Psoas muscle (tissue), 8 donors: ENCODE data around the gene ZNF764. TPM values are rescaled to one million over a fixed set of nuclear protein-coding genes. Genes with fewer than 3 reads are reported as not detected.
A peak's percentile ranks its signal among the peaks of the same experiment; 100 is the strongest.

Source experiments
- ATAC-seq, 4 donors: fragments of 200-7000 bp; cut with Tn5 transposase; one replicate each; pipeline ENCODE4 v1.9.1; 2020; ENCODE audit warnings: moderate library complexity in 3 of 4, mild to moderate bottlenecking in 2 of 4
- DNase-seq, 2 donors: peaks; one replicate each; pipeline ENCODE4 v3.0.0-alpha.2; 2020
- H3K27ac ChIP-seq: fragments of 200-600 bp; one replicate; pipeline ENCODE4 v1.8.0; 2022
- H3K27me3 ChIP-seq, 3 donors: fragments of 200-600 bp in 1 of 3; one replicate each; pipeline versions ENCODE4 v1.6.1 to v1.8.0; 2013 to 2022; ENCODE audit warnings: low read length in 2 of 3, mild to moderate bottlenecking in 2 of 3, moderate library complexity in 1 of 3; ENCODE audit not compliant: insufficient read depth in 3 of 3
- H3K36me3 ChIP-seq, 2 donors: fragments of 200-600 bp in 1 of 2; one replicate each; pipeline versions ENCODE4 v1.6.1 to v1.8.0; 2013 to 2022; ENCODE audit warnings: low read depth in 1 of 2, mild to moderate bottlenecking in 1 of 2, moderate library complexity in 1 of 2; ENCODE audit not compliant: insufficient read depth in 1 of 2
- H3K4me1 ChIP-seq: fragments of 200-600 bp; one replicate; pipeline ENCODE4 v1.8.0; 2022
- H3K4me3 ChIP-seq: fragments of 200-600 bp; one replicate; pipeline ENCODE4 v1.8.0; 2022; ENCODE audit warnings: mild to moderate bottlenecking
- H3K9me3 ChIP-seq: fragments of 200-600 bp; one replicate; pipeline ENCODE4 v1.8.0; 2022
- CTCF ChIP-seq: fragments of 200-600 bp; IDR thresholded peaks from one replicate; pipeline ENCODE4 v1.8.0; 2022; ENCODE audit warnings: antibody characterized with exemption
- WGBS, 3 donors: extraction: QIAGEN DNeasy Blood & Tissue Kit; methylation state at CpG; one replicate each; pipeline versions ENCODE4 v1.1.6 to v1.1.7; 2013; 5-methylcytosine and 5-hydroxymethylcytosine counted together
- intact Hi-C, 2 donors: fragments of 100-400 bp; cut with DNase I; formaldehyde crosslinking; loops; one replicate each; pipeline versions ENCODE4 v1.11.0 to v1.14.2; 2022
- long read RNA-seq, 2 donors: library from polyadenylated mRNA; unstranded; transcript quantifications; one replicate each; pipeline ENCODE4 v2.0.0, GENCODE V29; 2021
- polyA plus RNA-seq, 3 donors: library from polyadenylated mRNA; stranded (reverse); fragments of 200-250 nt; gene quantifications; one replicate each; pipeline ENCODE4 v1.2.3, GENCODE V29; 2013
- total RNA-seq, 4 donors: library from RNA; stranded (reverse); fragmentation: NEBNext Ultra II Directional in 2 of 4; extraction: Animal tissue kit (Norgen Biotek cat#: 25700) in 2 of 4; gene quantifications; one replicate each; pipeline versions ENCODE4 v1.2.1 to v1.2.4, GENCODE V29; 2021 to 2023
- donor health status: healthy with polysubstance abuse.
- donor health status: DM: no; HTN: no; CAD: no; lungs with moderate emphysema.
- donor health status: Bipolar disorder and iron deficiency.
- donor health status: healthy.
- donor health status: DM: yes; HTN: yes; CAD: no.
- donor health status: DM: no; HTN: no; CAD: no.
- donor health status: DM: no; HTN: no; CAD: no.
- donor health status: DM: yes; HTN: yes; CAD: no.

The ZNF764 gene
- total RNA-seq, result 1 to 10 TPM; 2.7 to 8.7 (median 5.2) TPM
- polyA plus RNA-seq, result 1 to 10 TPM; 1.9 to 5.1 (median 3.0) TPM
- long read RNA-seq, donor 1, partial matches to known transcripts, result 0 of 2 reads
- long read RNA-seq, donor 1, other reads (novel, unspliced or antisense), result 2 of 2 reads
- long read RNA-seq, donor 2, partial matches to known transcripts, result 1 of 9 reads
- long read RNA-seq, donor 2, other reads (novel, unspliced or antisense), result 5 of 9 reads

- WGBS, 3 donors, result 0% methylated on average over 62 to 74 of the region's 74 CpGs
- H3K9me3 ChIP-seq, result no peaks in the 10 kb centered on the region
- no peaks in the 10 kb centered on the region for H3K27me3 ChIP-seq
- no peak for TF ChIP-seq CTCF
- H3K4me3 ChIP-seq, result peak within 1 kb of the TSS; percentile 96
- peaks cover 0 to 25% of the 10 kb centered on the region in 2 donors for H3K36me3 ChIP-seq
- H3K27ac ChIP-seq, result peak within 1 kb of the TSS; percentile 97
- peaks cover 30% of the 10 kb centered on the region for H3K4me1 ChIP-seq
- intact Hi-C loops, result loop anchor here (1.0 to 2.0 kb wide), 3 partner anchors 23 to 27 kb away; partner anchors contain the start of genes ZNF747 (in 1 of the 2) and ZNF785 (in 1 of the 2)
- DNase-seq (peak; percentile 98 to 99), ATAC-seq (peak; percentile 95 to 96 (median 96))
Observed at GRCh38 chr16:30557957-30558788, at the start of gene ZNF764. Gene ZNF764 (minus strand): TSS chr16:30558374. CDS start chr16:30558182, 192 bp downstream.

GRCh38 chr16:30606004-30606403 is 47.8 kb upstream of the ZNF764 start:
- ATAC-seq, result no peak
- intact Hi-C loops, result no loop called here
- Histone ChIP-seq H3K9me3 (no peaks in the 10 kb centered on the region), H3K27me3 (no peaks in the 10 kb centered on the region), H3K27ac (no peak overlapping the region), H3K4me1 (peaks cover 5% of the 10 kb centered on the region), H3K36me3 (peaks cover 8 to 57% of the 10 kb centered on the region in 2 donors), H3K4me3 (no peak overlapping the region)
- no peak for TF ChIP-seq CTCF
- no peak for DNase-seq
- WGBS, 3 donors, result 97 to 100% (median 97%) methylated on average over 3 of the region's 3 CpGs

- Histone ChIP-seq H3K4me1 (peaks cover 5% of the 10 kb centered on the region), H3K36me3 (peaks cover 8 to 57% of the 10 kb centered on the region in 2 donors), H3K9me3 (no peaks in the 10 kb centered on the region), H3K4me3 (no peak overlapping the region), H3K27ac (no peak overlapping the region), H3K27me3 (no peaks in the 10 kb centered on the region)
- TF ChIP-seq CTCF, result no peak
- WGBS, 3 donors, result 92 to 97% (median 94%) methylated on average over 15 of the region's 15 CpGs
- no peak for ATAC-seq
- intact Hi-C loops, result no loop called here
- DNase-seq, result no peak
Observed at GRCh38 chr16:30605158-30605557, 47.0 kb upstream of the ZNF764 start.

- Histone ChIP-seq H3K4me3 (no peak overlapping the region), H3K27me3 (no peaks in the 10 kb centered on the region), H3K9me3 (no peaks in the 10 kb centered on the region), H3K27ac (no peak overlapping the region), H3K4me1 (peaks cover 5% of the 10 kb centered on the region), H3K36me3 (peaks cover 8 to 57% of the 10 kb centered on the region in 2 donors)
- 91 to 92% (median 92%) methylated on average over 46 to 49 of the region's 49 CpGs for WGBS, 3 donors
- intact Hi-C loops, result no loop called here
- TF ChIP-seq CTCF, result no peak
- peak in 2 of 4 donors; percentile 6 to 13 for ATAC-seq
- DNase-seq, result no peak
Observed at GRCh38 chr16:30604316-30604947, 46.3 kb upstream of the ZNF764 start.
